ENCODE measurements around the gene KLF7. TPM values are rescaled to one million over a fixed set of nuclear protein-coding genes. Genes with fewer than 3 reads are reported as not detected.

Gene KLF7
- polyA plus RNA-seq, 2 donors: 3.0 to 3.4 TPM

GRCh38 chr2:207067473-207067872 is 98.3 kb downstream of the KLF7 start:
- 52 to 73% methylated on average over 5 of the region's 5 CpGs for WGBS, 2 donors
- Histone ChIP-seq H3K4me3 (ENCODE audit: low read depth in 1 of 2, low read length in 2 of 2) (no peak overlapping the region), H3K27me3 (ENCODE audit: control insufficient read depth in 1 of 2, insufficient read depth in 2 of 2, low read length in 2 of 2) (no peaks in the 10 kb centered on the region), H3K9me3 (ENCODE audit: control insufficient read depth in 2 of 2, insufficient read depth in 1 of 2, low read depth in 1 of 2, low read length in 1 of 2) (no peaks in the 10 kb centered on the region), H3K27ac (ENCODE audit: low read depth in 2 of 2, low read length in 1 of 2) (no peak overlapping the region), H3K4me1 (ENCODE audit: control insufficient read depth in 2 of 2, insufficient read depth in 2 of 2, low read length in 1 of 2) (no peaks in the 10 kb centered on the region), H3K36me3 (ENCODE audit: control insufficient read depth in 2 of 2, insufficient read depth in 2 of 2, low read length in 1 of 2) (no peaks in the 10 kb centered on the region)

- no peak overlapping the region for H3K27ac ChIP-seq (ENCODE audit: low read depth in 2 of 2, low read length in 1 of 2)
- H3K36me3 ChIP-seq (ENCODE audit: control insufficient read depth in 2 of 2, insufficient read depth in 2 of 2, low read length in 1 of 2): no peaks in the 10 kb centered on the region
- 37 to 49% methylated on average over 3 of the region's 3 CpGs for WGBS, 2 donors
These were observed 98.8 kb downstream of the KLF7 start for GRCh38 chr2:207066791-207067460.

GRCh38 chr2:207066166-207066565 is 99.6 kb downstream of the KLF7 start:
- WGBS, 2 donors: 38 to 41% methylated on average over 2 of the region's 2 CpGs
- H3K36me3 ChIP-seq (ENCODE audit: control insufficient read depth in 2 of 2, insufficient read depth in 2 of 2, low read length in 1 of 2): no peaks in the 10 kb centered on the region
- no peak overlapping the region for H3K27ac ChIP-seq (ENCODE audit: low read depth in 2 of 2, low read length in 1 of 2)
- no peaks in the 10 kb centered on the region for H3K27me3 ChIP-seq (ENCODE audit: control insufficient read depth in 1 of 2, insufficient read depth in 2 of 2, low read length in 2 of 2)
- no peaks in the 10 kb centered on the region for H3K4me1 ChIP-seq (ENCODE audit: control insufficient read depth in 2 of 2, insufficient read depth in 2 of 2, low read length in 1 of 2)
- no peak overlapping the region for H3K4me3 ChIP-seq (ENCODE audit: low read depth in 1 of 2, low read length in 2 of 2)
- H3K9me3 ChIP-seq (ENCODE audit: control insufficient read depth in 2 of 2, insufficient read depth in 1 of 2, low read depth in 1 of 2, low read length in 1 of 2): no peaks in the 10 kb centered on the region

More at GRCh38 chr2:207066791-207067460, 98.8 kb downstream of the KLF7 start:
- Histone ChIP-seq H3K4me3 (ENCODE audit: low read depth in 1 of 2, low read length in 2 of 2) (no peak overlapping the region), H3K4me1 (ENCODE audit: control insufficient read depth in 2 of 2, insufficient read depth in 2 of 2, low read length in 1 of 2) (no peaks in the 10 kb centered on the region), H3K9me3 (ENCODE audit: control insufficient read depth in 2 of 2, insufficient read depth in 1 of 2, low read depth in 1 of 2, low read length in 1 of 2) (no peaks in the 10 kb centered on the region), H3K27me3 (ENCODE audit: control insufficient read depth in 1 of 2, insufficient read depth in 2 of 2, low read length in 2 of 2) (no peaks in the 10 kb centered on the region)

- Histone ChIP-seq H3K27me3 (ENCODE audit: control insufficient read depth in 1 of 2, insufficient read depth in 2 of 2, low read length in 2 of 2) (no peaks in the 10 kb centered on the region), H3K4me1 (ENCODE audit: control insufficient read depth in 2 of 2, insufficient read depth in 2 of 2, low read length in 1 of 2) (no peaks in the 10 kb centered on the region), H3K9me3 (ENCODE audit: control insufficient read depth in 2 of 2, insufficient read depth in 1 of 2, low read depth in 1 of 2, low read length in 1 of 2) (no peaks in the 10 kb centered on the region), H3K27ac (ENCODE audit: low read depth in 2 of 2, low read length in 1 of 2) (no peak overlapping the region), H3K36me3 (ENCODE audit: control insufficient read depth in 2 of 2, insufficient read depth in 2 of 2, low read length in 1 of 2) (no peaks in the 10 kb centered on the region), H3K4me3 (ENCODE audit: low read depth in 1 of 2, low read length in 2 of 2) (no peak overlapping the region)
- 80 to 89% methylated on average over 11 of the region's 11 CpGs for WGBS, 2 donors
These were observed 101.5 kb downstream of the KLF7 start for GRCh38 chr2:207064128-207064690.

GRCh38 chr2:207061181-207061580 is 104.6 kb downstream of the KLF7 start:
- H3K36me3 ChIP-seq (ENCODE audit: control insufficient read depth in 2 of 2, insufficient read depth in 2 of 2, low read length in 1 of 2): no peaks in the 10 kb centered on the region
- H3K9me3 ChIP-seq (ENCODE audit: control insufficient read depth in 2 of 2, insufficient read depth in 1 of 2, low read depth in 1 of 2, low read length in 1 of 2): no peaks in the 10 kb centered on the region
- no peaks in the 10 kb centered on the region for H3K4me1 ChIP-seq (ENCODE audit: control insufficient read depth in 2 of 2, insufficient read depth in 2 of 2, low read length in 1 of 2)
- H3K4me3 ChIP-seq (ENCODE audit: low read depth in 1 of 2, low read length in 2 of 2): no peak overlapping the region
- WGBS, 2 donors: 40 to 56% methylated on average over 1 of the region's 1 CpG
- H3K27me3 ChIP-seq (ENCODE audit: control insufficient read depth in 1 of 2, insufficient read depth in 2 of 2, low read length in 2 of 2): no peaks in the 10 kb centered on the region
- no peak overlapping the region for H3K27ac ChIP-seq (ENCODE audit: low read depth in 2 of 2, low read length in 1 of 2)

- no peaks in the 10 kb centered on the region for H3K9me3 ChIP-seq (ENCODE audit: control insufficient read depth in 2 of 2, insufficient read depth in 1 of 2, low read depth in 1 of 2, low read length in 1 of 2)
- WGBS, 2 donors: 80 to 84% methylated on average over 6 of the region's 6 CpGs
- no peak overlapping the region for H3K4me3 ChIP-seq (ENCODE audit: low read depth in 1 of 2, low read length in 2 of 2)
- H3K36me3 ChIP-seq (ENCODE audit: control insufficient read depth in 2 of 2, insufficient read depth in 2 of 2, low read length in 1 of 2): no peaks in the 10 kb centered on the region
- no peaks in the 10 kb centered on the region for H3K27me3 ChIP-seq (ENCODE audit: control insufficient read depth in 1 of 2, insufficient read depth in 2 of 2, low read length in 2 of 2)
- H3K4me1 ChIP-seq (ENCODE audit: control insufficient read depth in 2 of 2, insufficient read depth in 2 of 2, low read length in 1 of 2): no peaks in the 10 kb centered on the region
- H3K27ac ChIP-seq (ENCODE audit: low read depth in 2 of 2, low read length in 1 of 2): no peak overlapping the region
These were observed 110.5 kb downstream of the KLF7 start for GRCh38 chr2:207055257-207055656.

GRCh38 chr2:207054521-207054920 is 111.2 kb downstream of the KLF7 start:
- H3K4me1 ChIP-seq (ENCODE audit: control insufficient read depth in 2 of 2, insufficient read depth in 2 of 2, low read length in 1 of 2): no peaks in the 10 kb centered on the region
- H3K4me3 ChIP-seq (ENCODE audit: low read depth in 1 of 2, low read length in 2 of 2): no peak overlapping the region
- no peaks in the 10 kb centered on the region for H3K36me3 ChIP-seq (ENCODE audit: control insufficient read depth in 2 of 2, insufficient read depth in 2 of 2, low read length in 1 of 2)
- no peaks in the 10 kb centered on the region for H3K27me3 ChIP-seq (ENCODE audit: control insufficient read depth in 1 of 2, insufficient read depth in 2 of 2, low read length in 2 of 2)
- H3K9me3 ChIP-seq (ENCODE audit: control insufficient read depth in 2 of 2, insufficient read depth in 1 of 2, low read depth in 1 of 2, low read length in 1 of 2): no peaks in the 10 kb centered on the region
- WGBS, 2 donors: 48 to 65% methylated on average over 4 of the region's 4 CpGs
- no peak overlapping the region for H3K27ac ChIP-seq (ENCODE audit: low read depth in 2 of 2, low read length in 1 of 2)

- Histone ChIP-seq H3K4me3 (ENCODE audit: low read depth in 1 of 2, low read length in 2 of 2) (no peak overlapping the region), H3K27me3 (ENCODE audit: control insufficient read depth in 1 of 2, insufficient read depth in 2 of 2, low read length in 2 of 2) (no peaks in the 10 kb centered on the region), H3K9me3 (ENCODE audit: control insufficient read depth in 2 of 2, insufficient read depth in 1 of 2, low read depth in 1 of 2, low read length in 1 of 2) (no peaks in the 10 kb centered on the region), H3K4me1 (ENCODE audit: control insufficient read depth in 2 of 2, insufficient read depth in 2 of 2, low read length in 1 of 2) (no peaks in the 10 kb centered on the region), H3K27ac (ENCODE audit: low read depth in 2 of 2, low read length in 1 of 2) (no peak overlapping the region), H3K36me3 (ENCODE audit: control insufficient read depth in 2 of 2, insufficient read depth in 2 of 2, low read length in 1 of 2) (no peaks in the 10 kb centered on the region)
- WGBS, 2 donors: 73 to 78% methylated on average over 3 of the region's 3 CpGs
These were observed 114.3 kb downstream of the KLF7 start for GRCh38 chr2:207051385-207051965.

- no peak overlapping the region for H3K4me3 ChIP-seq (ENCODE audit: low read depth in 1 of 2, low read length in 2 of 2)
- 53 to 66% methylated on average over 5 of the region's 5 CpGs for WGBS, 2 donors
- H3K36me3 ChIP-seq (ENCODE audit: control insufficient read depth in 2 of 2, insufficient read depth in 2 of 2, low read length in 1 of 2): no peaks in the 10 kb centered on the region
These were observed 116.6 kb downstream of the KLF7 start for GRCh38 chr2:207049122-207049521.

GRCh38 chr2:207048416-207048815 is 117.3 kb downstream of the KLF7 start:
- Histone ChIP-seq H3K9me3 (ENCODE audit: control insufficient read depth in 2 of 2, insufficient read depth in 1 of 2, low read depth in 1 of 2, low read length in 1 of 2) (no peaks in the 10 kb centered on the region), H3K4me1 (ENCODE audit: control insufficient read depth in 2 of 2, insufficient read depth in 2 of 2, low read length in 1 of 2) (no peaks in the 10 kb centered on the region), H3K27me3 (ENCODE audit: control insufficient read depth in 1 of 2, insufficient read depth in 2 of 2, low read length in 2 of 2) (no peaks in the 10 kb centered on the region), H3K4me3 (ENCODE audit: low read depth in 1 of 2, low read length in 2 of 2) (no peak overlapping the region), H3K36me3 (ENCODE audit: control insufficient read depth in 2 of 2, insufficient read depth in 2 of 2, low read length in 1 of 2) (no peaks in the 10 kb centered on the region), H3K27ac (ENCODE audit: low read depth in 2 of 2, low read length in 1 of 2) (no peak overlapping the region)
- WGBS, 2 donors: 46 to 54% methylated on average over 5 of the region's 5 CpGs

More at GRCh38 chr2:207049122-207049521, 116.6 kb downstream of the KLF7 start:
- Histone ChIP-seq H3K4me1 (ENCODE audit: control insufficient read depth in 2 of 2, insufficient read depth in 2 of 2, low read length in 1 of 2) (no peaks in the 10 kb centered on the region), H3K9me3 (ENCODE audit: control insufficient read depth in 2 of 2, insufficient read depth in 1 of 2, low read depth in 1 of 2, low read length in 1 of 2) (no peaks in the 10 kb centered on the region), H3K27ac (ENCODE audit: low read depth in 2 of 2, low read length in 1 of 2) (no peak overlapping the region), H3K27me3 (ENCODE audit: control insufficient read depth in 1 of 2, insufficient read depth in 2 of 2, low read length in 2 of 2) (no peaks in the 10 kb centered on the region)
